Urothelium cell line (cell line): Measurements from ENCODE around the gene LPAR1.

Experiments
- DNase-seq: peaks from one replicate; pipeline ENCODE4 v3.0.0; 2011; ENCODE audit warnings: low spot score, mixed read lengths
- FAIRE-seq: peaks from 2 replicates; lab custom pipeline; 2011; peaks lifted over from hg19 to GRCh38; lab: Jason Lieb, UNC

The LPAR1 gene

GRCh38 chr9:110967196-110967595 is 71.1 kb downstream of the LPAR1 start:
- FAIRE-seq (no peak), DNase-seq (no peak)

- DNase-seq, result no peak
- FAIRE-seq, result no peak
These were observed 78.0 kb downstream of the LPAR1 start for GRCh38 chr9:110960288-110960687.

DNA sequence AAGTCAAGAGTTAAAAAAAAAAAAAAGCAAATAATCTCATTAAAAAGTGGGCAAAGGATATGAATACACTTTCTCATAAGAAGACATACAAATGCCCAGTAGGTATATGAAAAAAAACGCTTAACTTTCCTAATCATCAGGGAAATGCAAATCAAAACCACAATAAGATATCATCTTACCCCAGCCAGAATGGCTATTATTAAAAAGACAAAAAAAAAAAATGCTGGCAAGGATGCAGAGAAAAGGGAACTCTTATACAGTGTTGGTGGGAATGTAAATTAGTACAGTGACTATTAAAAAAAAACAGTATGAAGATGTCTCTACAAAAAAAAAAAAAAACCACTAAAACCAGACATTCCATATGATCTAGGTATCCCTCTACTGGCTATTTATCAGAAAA is 79.4 kb downstream of the LPAR1 start:
- DNase-seq (no peak), FAIRE-seq (no peak)

GRCh38 chr9:110954822-110955291 is 83.4 kb downstream of the LPAR1 start:
- DNase-seq, result no peak
- no peak for FAIRE-seq

DNA sequence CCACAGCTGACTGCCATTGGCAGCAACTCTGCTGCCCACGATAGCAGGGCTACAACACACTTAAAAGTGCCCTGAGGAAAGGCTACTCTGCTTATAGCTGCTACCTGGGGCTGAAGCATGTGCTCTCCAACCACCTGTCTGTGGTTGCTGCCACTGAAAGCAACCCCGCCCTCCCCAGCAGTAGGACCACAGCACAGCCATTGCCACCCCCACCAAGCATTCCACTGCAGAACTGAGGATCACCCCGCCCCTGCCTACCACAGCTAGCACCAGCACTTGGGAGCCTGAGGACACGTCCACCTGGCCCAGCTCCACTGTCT is 85.8 kb downstream of the LPAR1 start:
- no peak for FAIRE-seq
- no peak for DNase-seq

GRCh38 chr9:110951805-110952539 is 86.3 kb downstream of the LPAR1 start:
- no peak for FAIRE-seq
- DNase-seq, result no peak

GRCh38 chr9:110950041-110950645 is 88.1 kb downstream of the LPAR1 start:
- FAIRE-seq, result no peak

GRCh38 chr9:110949081-110949480 is 89.2 kb downstream of the LPAR1 start:
- FAIRE-seq (no peak), DNase-seq (no peak)

More at GRCh38 chr9:110950041-110950645, 88.1 kb downstream of the LPAR1 start:
- DNase-seq, result no peak

DNA sequence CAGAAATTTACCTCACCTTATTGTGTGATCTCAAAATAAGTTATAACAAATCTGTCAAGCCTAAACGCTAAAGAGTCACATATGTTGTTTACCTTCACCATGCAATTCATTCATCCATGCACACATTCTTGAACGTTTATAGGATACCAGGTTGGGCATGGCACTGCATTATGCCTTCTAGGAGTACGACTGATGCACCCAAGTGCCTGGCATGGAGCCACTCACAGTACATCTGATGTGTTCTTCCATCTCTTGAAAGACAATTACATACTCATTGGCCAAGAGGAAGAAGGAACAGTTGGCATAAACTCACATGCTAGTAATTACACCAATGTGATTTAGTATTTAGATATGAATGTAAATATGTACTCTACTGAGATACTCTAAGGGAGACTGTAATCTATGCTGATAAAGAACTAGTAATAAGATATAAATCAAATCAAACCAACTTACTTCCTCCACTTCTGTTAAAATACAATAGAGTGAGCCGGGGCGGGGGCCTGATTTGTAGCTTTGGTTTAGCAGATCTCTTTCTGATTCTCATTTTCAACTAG is 90.7 kb downstream of the LPAR1 start:
- FAIRE-seq, result no peak
- no peak for DNase-seq

- DNase-seq (peak; percentile 41), FAIRE-seq (no peak)
These were observed 95.7 kb downstream of the LPAR1 start for GRCh38 chr9:110942522-110942921.

DNA sequence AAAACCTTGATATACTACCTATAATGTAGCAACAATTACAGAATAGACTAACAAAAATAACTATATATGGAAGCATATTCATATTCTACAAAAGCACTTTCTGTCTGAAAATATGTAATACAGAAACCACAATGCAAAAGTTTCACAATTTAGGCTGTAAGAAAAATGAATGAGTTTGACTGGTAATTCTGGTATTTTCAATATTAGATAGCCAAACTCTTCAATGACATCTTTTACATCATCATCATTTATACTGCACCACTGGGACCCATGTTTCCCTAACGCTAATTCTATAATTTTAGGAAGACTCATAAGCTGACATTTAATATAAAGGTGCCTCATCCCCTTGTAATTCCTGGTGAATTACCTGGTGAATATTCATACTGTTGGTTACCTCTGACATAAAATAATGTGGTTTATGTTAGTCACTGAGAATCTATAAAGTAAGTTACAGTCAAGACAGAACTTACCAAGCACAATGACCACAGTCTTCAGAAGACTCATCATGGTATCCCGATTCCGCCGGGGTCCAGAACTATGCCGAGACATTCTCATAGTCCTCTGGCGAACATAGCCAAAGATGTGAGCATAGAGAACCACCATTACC is 97.2 kb downstream of the LPAR1 start:
- no peak for FAIRE-seq
- DNase-seq, result no peak

GRCh38 chr9:110939573-110939972 is 98.7 kb downstream of the LPAR1 start:
- FAIRE-seq (no peak), DNase-seq (no peak)

DNA sequence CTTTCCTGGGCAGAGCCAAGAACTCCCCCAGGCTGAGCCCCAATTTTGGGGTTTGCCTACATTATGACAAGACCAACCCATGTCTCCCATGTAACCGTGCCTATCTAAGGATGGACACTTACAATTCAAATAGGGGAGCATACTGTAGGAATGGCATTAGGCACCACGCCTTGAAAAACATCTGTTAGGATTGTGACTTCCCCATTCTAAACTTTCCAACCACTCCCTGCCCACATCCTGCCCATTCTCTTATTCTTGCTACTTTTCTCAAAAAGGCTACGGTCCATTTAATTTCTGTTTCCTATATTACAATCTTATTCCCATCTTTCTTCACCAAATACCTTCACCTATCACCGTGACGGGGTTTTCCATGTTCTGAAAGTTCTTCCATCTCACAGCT is 99.2 kb downstream of the LPAR1 start:
- DNase-seq (no peak), FAIRE-seq (no peak)

DNA sequence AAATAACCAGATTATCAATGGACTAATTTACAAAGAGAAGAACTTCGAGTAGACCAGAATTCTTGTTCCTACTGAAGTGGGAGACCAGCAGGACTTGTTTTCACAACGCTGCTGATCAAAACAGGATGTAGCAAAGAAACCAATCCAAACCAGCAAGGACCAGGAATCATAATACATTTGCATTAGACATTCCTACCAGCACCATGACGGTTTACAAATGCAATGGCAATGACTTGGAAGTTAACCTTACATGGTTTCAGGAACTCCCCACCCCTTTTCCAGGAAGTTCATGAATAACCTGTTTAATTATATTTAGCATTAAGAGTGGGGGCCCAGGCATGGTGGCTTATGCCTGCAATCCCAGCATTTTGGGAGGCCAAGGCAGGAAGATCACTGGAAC is 100.0 kb downstream of the LPAR1 start:
- no peak for DNase-seq

DNA sequence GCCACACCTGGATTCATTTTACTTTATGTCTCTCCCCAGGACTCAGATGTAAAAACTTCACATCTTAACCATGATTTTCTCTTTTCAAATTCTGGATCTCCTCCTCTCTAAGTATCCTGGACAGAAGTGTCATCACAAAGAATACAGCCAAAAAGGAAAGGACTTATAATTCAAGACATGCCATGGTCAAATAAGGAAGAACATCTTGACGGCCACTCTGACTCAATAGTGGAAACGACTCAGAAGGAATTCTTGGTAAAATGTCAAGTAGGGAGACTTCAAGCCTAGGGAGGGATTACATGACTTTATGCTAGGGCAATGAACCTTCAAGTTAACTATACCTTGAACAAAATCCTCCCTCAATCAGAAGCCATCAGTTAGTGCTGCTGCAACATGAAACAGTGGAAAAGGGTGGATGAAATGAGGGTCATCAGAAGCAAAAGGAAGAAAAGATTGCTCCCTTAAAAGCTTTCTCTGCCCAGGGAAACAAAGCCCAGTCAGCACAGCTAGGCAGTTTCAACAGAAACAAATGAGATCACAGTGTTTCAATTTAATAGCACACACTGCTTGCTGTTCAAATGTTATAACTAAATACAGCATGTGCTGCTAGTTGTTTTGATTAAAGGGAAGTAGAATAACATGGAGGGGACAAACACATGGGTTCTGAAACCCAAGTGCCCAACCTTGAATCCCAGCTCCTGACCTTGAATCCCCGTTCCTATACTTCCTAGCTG is 101.4 kb downstream of the LPAR1 start:
- DNase-seq (no peak), FAIRE-seq (no peak)

More for the DNA sequence above, 100.0 kb downstream of the LPAR1 start:
- FAIRE-seq, result no peak

DNA sequence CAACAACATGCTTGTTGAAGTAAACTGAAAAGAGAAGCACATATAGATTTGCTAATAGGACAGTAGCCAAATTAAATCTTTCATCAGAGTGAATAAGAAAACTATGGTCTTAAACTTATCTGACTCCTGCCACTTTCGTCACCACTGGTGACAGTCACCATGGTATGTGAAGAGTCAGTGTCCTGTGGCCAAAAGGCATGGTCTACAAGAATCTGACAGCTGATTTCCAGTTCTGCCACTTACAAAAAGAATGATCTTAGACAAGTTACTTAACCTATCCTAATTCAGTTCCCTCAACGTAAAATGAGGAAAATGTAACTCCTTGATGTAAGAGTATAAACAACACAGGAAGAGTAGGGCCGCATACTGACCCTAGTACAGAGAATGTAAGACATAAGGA is 102.0 kb downstream of the LPAR1 start:
- no peak for FAIRE-seq
- no peak for DNase-seq

DNA sequence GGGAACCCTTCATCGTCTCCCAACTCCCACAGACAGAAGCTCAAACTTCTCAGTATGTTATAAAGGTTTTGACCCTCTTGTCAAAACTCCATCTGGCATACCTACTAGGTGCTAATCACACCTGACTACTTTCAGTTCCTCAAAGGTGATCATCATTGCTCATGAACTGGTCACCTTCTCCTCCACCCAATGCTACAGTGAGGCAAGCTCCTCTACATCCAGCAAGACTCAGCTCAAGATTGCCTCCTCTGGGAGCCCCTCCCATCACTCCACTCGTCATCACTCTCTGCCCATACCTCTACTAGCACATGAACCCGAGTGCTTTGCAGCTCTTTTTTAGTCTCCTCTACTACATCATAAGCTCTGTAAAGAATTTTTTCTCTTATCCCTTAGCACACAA is 102.4 kb downstream of the LPAR1 start:
- no peak for FAIRE-seq
- DNase-seq, result no peak

DNA sequence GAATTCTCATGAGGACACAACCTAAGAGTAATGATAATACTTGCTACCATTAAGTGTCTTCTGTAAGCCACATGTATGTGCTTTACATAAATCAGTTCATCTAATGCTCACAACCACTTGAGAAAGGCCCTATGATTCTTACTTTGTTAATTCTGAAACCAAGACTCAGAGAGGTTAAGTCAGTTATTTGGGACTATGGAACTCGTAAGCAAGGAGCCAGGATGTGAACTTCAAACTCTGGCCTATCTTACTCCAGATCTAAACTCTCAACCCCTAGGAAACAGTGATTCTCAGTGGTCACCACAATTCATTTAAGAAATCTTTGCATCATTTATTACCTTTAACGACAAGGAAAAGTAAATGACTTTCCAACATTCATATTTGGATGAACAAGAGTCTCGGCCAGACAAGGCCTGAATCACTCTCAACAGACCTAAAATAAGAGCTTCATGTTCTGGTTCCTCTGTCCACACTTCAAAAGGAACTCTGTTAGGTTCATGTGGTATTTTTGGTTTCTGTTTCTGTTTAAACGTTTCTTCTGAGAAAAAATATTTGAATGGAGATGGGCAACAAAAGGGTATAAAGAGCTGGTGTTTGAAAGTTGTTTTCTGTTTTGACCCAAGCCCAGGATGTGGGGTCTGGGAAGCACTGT is 104.8 kb downstream of the LPAR1 start:
- no peak for FAIRE-seq
- DNase-seq, result no peak

DNA sequence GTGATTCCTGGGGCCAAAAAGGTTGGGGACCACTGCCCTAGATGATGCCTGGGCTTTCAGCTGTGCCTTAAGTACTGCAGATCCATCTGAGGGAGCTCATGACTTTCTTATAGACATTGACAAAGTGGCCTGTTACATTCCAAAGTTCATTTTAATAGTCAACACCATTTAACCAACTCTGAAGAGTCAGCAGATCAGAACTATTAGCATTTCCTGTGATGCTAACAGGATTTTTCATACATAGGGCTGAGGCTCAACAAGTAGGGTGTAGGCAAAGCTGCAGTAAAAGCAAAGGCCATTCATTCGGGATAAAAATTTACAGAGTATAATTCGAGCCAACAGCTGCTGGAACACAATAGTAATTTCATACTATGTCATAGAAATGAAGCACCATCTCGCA is 105.4 kb downstream of the LPAR1 start:
- DNase-seq (no peak), FAIRE-seq (no peak)

- FAIRE-seq (no peak), DNase-seq (no peak)
These were observed 109.7 kb downstream of the LPAR1 start for GRCh38 chr9:110928599-110928998.
